Measurements from ENCODE around the gene TRIM36. TPM values are rescaled to one million over a fixed set of nuclear protein-coding genes. Genes with fewer than 3 reads are reported as not detected.

The TRIM36 gene
- total RNA-seq, 1 donor = 0.36 TPM

- Histone ChIP-seq H3K4me2 (ENCODE audit: insufficient read depth, low read length) (no peak overlapping the region), H3K27ac (ENCODE audit: low read depth, low read length) (no peak overlapping the region), H3K4me3 (ENCODE audit: insufficient read depth, low read length) (no peak overlapping the region), H3K4me1 (ENCODE audit: insufficient read depth, low read length) (no peaks in the 10 kb centered on the region), H3K79me2 (ENCODE audit: insufficient read depth, low read length) (no peaks in the 10 kb centered on the region), H2AFZ (ENCODE audit: low read length) (no peak overlapping the region), H3K9me3 (ENCODE audit: low read depth, low read length) (no peaks in the 10 kb centered on the region), H4K20me1 (ENCODE audit: insufficient read depth, low read length) (no peaks in the 10 kb centered on the region), H3K36me3 (ENCODE audit: insufficient read depth, low read length) (no peaks in the 10 kb centered on the region), H3K27me3 (ENCODE audit: insufficient read depth, low read length) (no peaks in the 10 kb centered on the region)
- no peak for TF ChIP-seq CTCF (IDR thresholded peaks at IDR 0.05; ENCODE audit: extremely low read depth, low read depth, low read length)
- DNase-seq (ENCODE audit: insufficient read length, low spot score, missing footprints) = no peak
Measured at GRCh38 chr5:115086473-115086872, 83.2 kb downstream of the TRIM36 start.

- Histone ChIP-seq H3K4me3 (ENCODE audit: insufficient read depth, low read length) (no peak overlapping the region), H3K36me3 (ENCODE audit: insufficient read depth, low read length) (no peaks in the 10 kb centered on the region), H4K20me1 (ENCODE audit: insufficient read depth, low read length) (no peaks in the 10 kb centered on the region), H2AFZ (ENCODE audit: low read length) (no peak overlapping the region), H3K9me3 (ENCODE audit: low read depth, low read length) (no peaks in the 10 kb centered on the region), H3K27ac (ENCODE audit: low read depth, low read length) (no peak overlapping the region), H3K27me3 (ENCODE audit: insufficient read depth, low read length) (no peaks in the 10 kb centered on the region), H3K79me2 (ENCODE audit: insufficient read depth, low read length) (no peaks in the 10 kb centered on the region), H3K4me1 (ENCODE audit: insufficient read depth, low read length) (no peaks in the 10 kb centered on the region), H3K4me2 (ENCODE audit: insufficient read depth, low read length) (no peak overlapping the region)
- TF ChIP-seq CTCF (IDR thresholded peaks at IDR 0.05; ENCODE audit: extremely low read depth, low read depth, low read length) = no peak
- no peak for DNase-seq (ENCODE audit: insufficient read length, low spot score, missing footprints)
Measured at GRCh38 chr5:115084246-115084793, 85.4 kb downstream of the TRIM36 start.

- H3K9me3 ChIP-seq (ENCODE audit: low read depth, low read length) = no peaks in the 10 kb centered on the region
- TF ChIP-seq CTCF (IDR thresholded peaks at IDR 0.05; ENCODE audit: extremely low read depth, low read depth, low read length) = no peak
- H3K4me2 ChIP-seq (ENCODE audit: insufficient read depth, low read length) = no peak overlapping the region
- H3K27ac ChIP-seq (ENCODE audit: low read depth, low read length) = no peak overlapping the region
- H4K20me1 ChIP-seq (ENCODE audit: insufficient read depth, low read length) = no peaks in the 10 kb centered on the region
- no peak overlapping the region for H2AFZ ChIP-seq (ENCODE audit: low read length)
- DNase-seq (ENCODE audit: insufficient read length, low spot score, missing footprints) = no peak
- no peaks in the 10 kb centered on the region for H3K36me3 ChIP-seq (ENCODE audit: insufficient read depth, low read length)
- H3K79me2 ChIP-seq (ENCODE audit: insufficient read depth, low read length) = no peaks in the 10 kb centered on the region
- no peak overlapping the region for H3K4me3 ChIP-seq (ENCODE audit: insufficient read depth, low read length)
- no peaks in the 10 kb centered on the region for H3K27me3 ChIP-seq (ENCODE audit: insufficient read depth, low read length)
- no peaks in the 10 kb centered on the region for H3K4me1 ChIP-seq (ENCODE audit: insufficient read depth, low read length)
Measured at GRCh38 chr5:115079924-115080623, 89.6 kb downstream of the TRIM36 start.

Other genes starting within 250 kb of the TRIM36 start
- gene PGGT1B, start 93.0 kb upstream of the TRIM36 start, total RNA-seq = 14.1 and 17.4 TPM in 2 replicates
- 4.7 and 5.0 TPM in 2 replicates for gene CCDC112, start 126.7 kb upstream of the TRIM36 start, total RNA-seq